Measurements from ENCODE around the gene TMEM41B.
"Not testable (repeated sequence)": the region's sequence is repeated elsewhere in the genome, so short reads cannot be mapped to it uniquely, and the experiment has no call there.

The TMEM41B gene

DNA sequence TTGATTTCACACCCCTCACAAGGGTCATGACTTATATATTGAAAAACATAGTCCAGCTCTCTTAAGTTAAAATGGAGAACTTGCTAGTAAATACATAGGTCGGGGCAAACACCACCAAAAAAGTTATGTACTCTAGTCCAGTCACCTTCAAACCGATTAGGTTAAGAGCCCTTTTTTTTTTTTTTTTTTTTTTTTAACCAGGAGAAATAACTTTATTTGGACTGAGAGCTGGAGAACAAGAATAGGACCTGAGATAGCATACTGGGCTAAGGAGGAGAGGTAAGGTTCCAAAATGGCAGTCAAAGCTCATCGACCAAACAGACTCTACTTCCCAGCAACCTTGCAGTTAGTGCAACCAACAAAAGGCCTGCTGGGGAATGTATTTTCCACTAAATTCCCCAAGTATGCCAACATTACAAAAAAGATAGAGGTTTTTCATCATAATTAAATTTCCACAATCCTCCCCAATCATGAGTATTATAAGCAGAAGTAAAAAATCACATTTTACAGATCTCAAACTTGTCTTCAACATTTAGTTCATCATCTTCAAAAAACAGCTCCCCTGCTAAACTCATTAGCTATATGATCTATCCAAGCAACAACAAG is 3.8 kb downstream of the TMEM41B start:
- DNase-seq (ENCODE audit: low spot score): no peak

GRCh38 chr11:9304178-9304577 is 10.2 kb downstream of the TMEM41B start:
- DNase-seq (ENCODE audit: low spot score): no peak

GRCh38 chr11:9302448-9302847 is 11.9 kb downstream of the TMEM41B start:
- no peak for DNase-seq (ENCODE audit: low spot score)

DNA sequence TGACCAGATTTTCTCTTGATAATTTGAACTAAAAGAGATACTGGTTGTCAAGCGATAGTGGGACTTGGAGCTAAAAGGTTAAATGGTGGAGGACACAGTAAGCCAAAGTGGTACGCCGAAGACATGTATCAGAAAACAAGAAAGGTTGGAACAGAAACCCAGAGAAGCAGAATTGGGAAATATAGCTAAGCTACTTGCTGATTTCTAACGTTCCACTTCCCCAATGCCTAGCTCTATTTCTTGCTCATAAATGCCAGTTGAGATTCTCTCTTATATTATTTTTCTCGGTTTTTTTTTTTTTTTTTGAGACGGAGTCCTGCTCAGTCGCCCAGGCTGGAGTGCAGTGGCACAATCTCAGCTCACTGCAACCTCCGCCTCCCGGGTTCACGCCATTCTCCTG is 12.7 kb downstream of the TMEM41B start:
- DNase-seq (ENCODE audit: low spot score): no peak

- no peak for DNase-seq (ENCODE audit: low spot score)
Observed at GRCh38 chr11:9293646-9294045, 20.7 kb downstream of the TMEM41B start.

DNA sequence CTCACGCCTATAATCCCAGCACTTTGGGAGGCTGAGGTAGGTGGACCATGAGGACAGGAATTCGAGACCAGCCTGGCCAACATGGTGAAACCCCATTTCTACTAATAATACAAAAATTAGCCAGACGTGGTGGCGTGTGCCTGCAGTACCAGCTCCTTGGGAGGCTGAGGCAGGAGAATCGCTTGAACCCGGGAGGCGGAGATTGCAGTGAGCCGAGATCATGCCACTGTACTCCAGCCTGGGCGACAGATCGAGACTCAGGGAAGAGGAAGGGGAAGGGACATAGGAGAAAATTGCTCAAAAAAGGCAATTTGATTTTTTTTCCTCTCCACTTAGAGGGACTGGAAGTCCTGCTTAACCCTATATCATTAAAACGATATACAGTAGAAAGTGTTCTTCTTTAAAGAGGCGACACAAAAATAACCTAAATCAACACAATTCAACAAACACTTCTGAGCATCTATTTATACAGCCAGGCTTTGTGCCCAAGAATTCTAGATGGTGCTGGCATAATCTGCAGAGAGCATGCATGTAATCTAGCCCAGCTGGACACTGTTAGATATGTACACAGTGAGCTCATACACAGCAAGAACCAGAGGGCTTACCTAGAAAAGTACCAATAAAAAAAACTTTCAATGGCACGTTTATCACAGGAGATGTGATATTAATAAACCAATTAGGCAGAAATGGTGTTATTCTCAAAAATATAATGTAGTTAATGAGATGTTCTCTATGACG is 28.4 kb downstream of the TMEM41B start:
- DNase-seq (ENCODE audit: low spot score): no peak

DNA sequence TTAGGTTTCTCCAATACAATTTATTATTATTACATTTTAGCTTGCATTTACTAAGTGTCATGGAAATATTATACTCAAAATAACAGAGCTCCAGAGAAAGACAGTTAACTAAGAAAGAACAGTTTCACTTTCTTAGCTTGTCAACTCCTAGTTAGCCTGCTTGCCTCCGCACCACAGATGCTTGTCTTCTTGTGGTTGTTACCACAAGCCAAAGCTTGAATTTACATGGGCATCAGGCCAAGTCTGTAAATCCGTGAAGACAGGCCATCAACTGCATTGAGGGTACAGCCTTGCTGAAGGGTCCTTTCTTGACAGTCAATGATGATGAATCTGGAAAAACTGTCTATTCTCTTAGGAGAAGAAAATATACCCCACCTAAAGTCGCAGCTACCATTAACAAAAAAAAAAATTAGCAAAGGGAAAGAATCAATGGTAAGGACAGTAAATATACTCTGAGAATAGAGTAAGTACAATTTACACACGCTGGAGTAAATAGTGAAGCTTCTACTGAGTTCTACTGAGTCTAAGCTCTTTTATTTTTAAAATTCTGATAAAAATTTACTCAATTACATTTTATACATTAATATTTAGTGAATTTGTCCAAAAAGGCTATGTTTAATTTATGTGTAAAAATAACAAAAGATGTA is 33.6 kb downstream of the TMEM41B start:
- DNase-seq (ENCODE audit: low spot score): no peak

- no peak for DNase-seq (ENCODE audit: low spot score)
Observed at GRCh38 chr11:9277176-9277575, 37.2 kb downstream of the TMEM41B start.

DNA sequence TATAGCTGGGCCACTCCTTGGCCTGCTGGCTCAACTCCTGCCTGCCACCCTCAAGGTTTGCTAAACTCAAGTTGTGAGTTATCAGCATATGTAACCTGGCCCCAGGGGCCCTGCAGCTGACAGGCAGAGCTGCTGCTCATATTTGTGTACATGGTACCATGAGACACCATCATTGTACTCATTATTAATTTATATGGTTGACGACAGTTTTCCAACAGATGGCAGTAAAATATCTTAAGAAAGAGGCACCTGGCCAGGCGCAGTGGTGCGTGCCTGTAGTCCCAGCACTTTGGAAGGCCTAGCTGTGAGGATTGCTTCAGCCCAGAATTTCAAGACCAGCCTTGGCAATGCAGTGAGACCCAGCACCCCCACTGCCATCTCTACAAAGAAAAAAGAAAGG is 37.8 kb downstream of the TMEM41B start:
- DNase-seq (ENCODE audit: low spot score): no peak

DNA sequence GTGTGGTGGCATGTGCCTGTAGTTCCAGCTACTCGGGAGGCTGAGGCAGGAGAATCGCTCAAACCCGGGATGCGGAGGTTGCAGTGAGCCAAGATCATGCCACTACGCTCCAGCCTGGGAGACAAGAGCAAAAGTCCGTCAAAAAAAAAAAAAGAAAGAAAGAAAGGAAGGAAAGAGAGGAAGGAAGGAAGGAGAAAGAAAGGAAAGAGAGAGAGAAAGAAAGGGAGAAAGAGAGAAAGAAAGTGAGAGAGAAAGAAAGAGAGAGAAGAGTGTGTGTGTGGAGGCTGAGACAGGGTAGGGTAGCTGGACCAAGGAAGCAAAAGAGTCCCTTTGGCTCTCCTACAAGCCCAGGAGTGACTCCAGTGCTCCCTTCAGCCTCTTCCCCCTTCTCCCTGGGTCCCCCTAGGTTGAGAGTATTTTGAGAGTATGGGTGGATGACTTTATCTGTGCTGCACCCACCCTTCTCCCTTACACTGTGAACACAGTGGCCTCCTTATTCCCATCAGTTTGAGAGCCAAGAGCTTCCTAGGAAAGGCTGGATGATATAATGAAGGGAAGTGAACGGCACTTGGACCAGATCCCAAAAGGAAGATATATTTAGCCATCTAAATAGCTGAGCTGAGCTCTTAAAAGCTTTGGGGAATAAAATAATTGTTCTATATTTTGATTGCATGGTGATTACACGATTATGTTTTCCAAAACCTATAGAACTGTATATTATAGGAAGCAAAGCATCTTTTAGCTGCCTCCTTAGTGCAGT is 39.7 kb downstream of the TMEM41B start:
- no peak for DNase-seq (ENCODE audit: low spot score)

GRCh38 chr11:9273376-9274336 is 40.7 kb downstream of the TMEM41B start:
- DNase-seq (ENCODE audit: low spot score): no peak

DNA sequence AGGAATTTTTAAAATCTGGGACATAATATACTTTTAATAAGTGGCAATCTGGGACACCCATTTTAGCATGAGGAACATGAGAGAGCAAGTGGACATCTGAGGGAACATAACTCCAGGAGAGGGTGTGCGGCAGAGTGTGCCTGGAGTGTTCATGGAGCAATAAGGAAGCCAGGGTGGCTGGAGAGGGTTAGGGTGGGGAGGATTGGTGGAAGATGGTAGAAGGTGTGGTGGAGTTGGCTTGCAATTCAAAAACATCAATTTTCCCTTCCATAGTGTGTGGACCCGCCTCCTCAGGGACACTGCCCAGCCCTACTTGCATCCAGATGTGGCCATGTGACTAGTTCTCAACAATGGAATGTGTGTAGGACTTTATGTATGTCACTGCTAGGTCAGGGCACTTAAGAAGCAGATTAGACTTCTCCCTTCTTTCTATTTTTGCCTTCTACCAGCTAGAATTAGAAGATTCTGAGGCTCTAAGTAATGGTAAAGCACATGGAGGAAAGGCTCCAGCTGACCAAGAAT is 44.8 kb downstream of the TMEM41B start:
- DNase-seq (ENCODE audit: low spot score): no peak

DNA sequence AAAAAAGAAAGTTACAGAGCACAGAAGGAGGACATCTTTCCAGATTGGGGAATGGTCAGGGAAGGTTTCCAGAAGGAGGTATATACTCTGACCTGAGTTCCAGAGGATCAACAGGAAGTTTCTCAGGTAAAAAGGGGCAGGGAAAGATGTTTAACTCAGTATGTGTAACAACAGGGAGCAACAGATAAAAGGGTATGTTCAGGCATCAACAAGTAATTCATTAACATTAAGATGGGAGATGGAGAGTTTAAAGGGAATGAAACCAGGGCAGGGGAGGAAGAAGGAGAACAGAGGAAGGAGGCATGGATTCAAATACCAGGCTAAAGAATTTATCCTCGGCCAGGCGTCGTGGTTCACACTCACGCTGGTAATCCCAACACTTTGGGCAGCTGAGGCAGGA is 46.7 kb downstream of the TMEM41B start:
- DNase-seq (ENCODE audit: low spot score): no peak

DNA sequence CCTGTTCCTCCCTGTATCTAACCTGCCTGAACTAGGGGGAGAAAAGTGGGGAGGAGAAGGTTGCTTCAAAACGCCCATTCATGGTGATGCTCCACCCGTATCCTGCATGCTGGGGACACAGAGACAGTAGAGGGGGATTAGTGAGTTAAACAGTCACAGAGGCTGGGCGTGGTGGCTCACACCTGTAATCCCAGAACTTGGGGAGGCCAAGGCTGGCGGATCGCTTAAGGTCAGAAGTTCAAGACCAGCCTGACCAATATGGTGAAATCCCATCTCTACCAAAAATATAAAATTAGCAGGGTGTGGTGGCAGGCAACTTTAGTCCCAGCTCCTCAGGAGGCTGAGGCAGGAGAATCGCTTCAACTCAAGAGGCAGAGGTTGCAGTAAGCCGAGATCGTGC is 47.5 kb downstream of the TMEM41B start:
- no peak for DNase-seq (ENCODE audit: low spot score)

DNA sequence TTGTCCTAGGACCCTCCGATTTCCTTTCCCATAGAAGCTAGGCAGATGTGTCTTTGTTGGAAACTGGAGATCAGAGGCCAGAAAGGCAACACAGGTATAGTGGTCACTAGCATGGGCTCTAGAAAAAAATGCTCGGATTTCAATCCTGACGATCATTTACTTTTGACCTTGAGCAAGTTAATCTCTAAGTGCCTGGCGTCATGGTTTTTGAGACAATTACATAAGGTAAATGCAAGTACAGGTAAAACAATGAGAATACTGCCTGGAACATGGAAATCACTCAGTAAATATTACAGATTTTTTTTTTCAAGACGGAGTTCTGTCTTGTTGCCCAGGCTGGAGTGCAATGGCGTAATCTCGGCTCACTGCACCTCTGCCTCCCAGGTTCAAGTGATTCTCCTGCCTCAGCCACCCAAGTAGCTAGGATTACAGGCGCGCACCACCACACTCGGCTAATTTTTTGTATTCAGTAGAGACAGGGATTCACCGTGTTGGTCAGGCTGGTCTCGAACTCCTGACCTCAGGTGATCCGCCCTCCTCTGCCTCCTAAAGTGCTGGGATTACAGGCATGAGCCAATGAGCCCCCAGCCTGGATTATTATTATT is 48.2 kb downstream of the TMEM41B start:
- DNase-seq (ENCODE audit: low spot score): no peak

GRCh38 chr11:9265211-9266131 is 48.9 kb downstream of the TMEM41B start, which contains the start of gene DENND5A:
Gene DENND5A (minus strand): TSS chr11:9265350. CDS start chr11:9265069, 281 bp downstream.
- peak; percentile 91 for DNase-seq (ENCODE audit: low spot score)

DNA sequence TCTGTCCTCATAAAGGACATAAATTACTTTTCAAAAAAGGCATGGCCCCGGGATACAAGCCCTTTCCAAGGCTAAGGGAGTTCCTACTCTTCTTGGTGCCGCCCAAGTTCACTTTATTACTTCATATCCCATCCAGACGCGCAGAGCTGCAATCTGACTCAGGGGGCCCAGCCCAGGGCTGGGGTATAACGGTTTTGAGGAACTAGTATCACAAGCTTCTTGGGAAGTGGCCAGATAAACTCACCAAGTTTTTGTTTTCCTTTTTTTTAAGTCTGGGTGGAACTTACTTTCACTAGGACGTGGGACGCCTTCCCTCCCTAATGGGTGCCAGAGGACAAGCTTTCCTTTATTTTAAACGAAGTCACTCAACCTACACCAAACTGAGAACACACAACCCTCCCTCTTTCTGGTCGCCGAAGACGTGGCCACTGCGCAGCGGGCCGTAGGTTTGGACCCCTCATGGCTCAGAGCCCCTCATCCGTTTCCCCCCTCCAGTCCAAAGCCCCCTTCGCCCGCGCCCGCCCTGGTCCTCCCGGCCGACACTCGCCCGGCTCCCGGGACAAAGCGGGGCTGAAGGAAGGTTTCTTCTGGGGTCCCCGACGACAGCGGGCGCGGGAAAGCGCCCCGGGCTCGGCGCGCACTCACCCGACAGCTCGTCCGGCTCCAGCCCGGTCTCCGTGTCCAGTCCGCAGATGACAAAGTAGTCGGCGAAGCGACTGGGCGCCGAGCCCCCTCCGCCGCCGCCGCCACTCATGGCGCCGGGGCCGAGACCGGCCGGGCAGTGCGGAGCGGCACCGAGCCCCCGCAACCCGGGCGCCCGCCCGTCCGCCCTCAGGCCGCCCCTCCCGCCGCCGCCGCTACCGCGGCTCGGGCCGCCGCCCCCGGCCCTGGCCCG is 49.8 kb downstream of the TMEM41B start:
- DNase-seq (ENCODE audit: low spot score): peak; percentile 78

- no peak for DNase-seq (ENCODE audit: low spot score)
Observed at GRCh38 chr11:9263840-9264315, 50.5 kb downstream of the TMEM41B start.

GRCh38 chr11:9260838-9261146 is 53.6 kb downstream of the TMEM41B start:
- not testable (repeated sequence) for DNase-seq (ENCODE audit: low spot score)

Measured in left forelimb (tissue), 1 donor.